Measurements from ENCODE around the gene CUEDC1.

CUEDC1 gene

GRCh38 chr17:57943645-57944044, 11.6 kb downstream of the CUEDC1 start:
- Mint-ChIP-seq H3K4me1 (peaks cover 43 to 61% of the 10 kb centered on the region in 2 donors), H3K27ac (no peak overlapping the region), H3K9me3 (no peaks in the 10 kb centered on the region), H3K36me3 (no peaks in the 10 kb centered on the region), H3K4me3 (no peak overlapping the region), H3K27me3 (peaks cover 29 to 35% of the 10 kb centered on the region in 2 donors)
- ATAC-seq (replicated peaks) (no peak), DNase-seq (no peak)

GRCh38 chr17:57943140-57943539, 12.1 kb downstream of the CUEDC1 start:
- Mint-ChIP-seq H3K4me3 (no peak overlapping the region), H3K4me1 (peaks cover 40 to 57% of the 10 kb centered on the region in 2 donors), H3K27ac (no peak overlapping the region), H3K36me3 (no peaks in the 10 kb centered on the region), H3K27me3 (peaks cover 29 to 33% of the 10 kb centered on the region in 2 donors), H3K9me3 (no peaks in the 10 kb centered on the region)
- ATAC-seq (replicated peaks): no peak
- no peak for DNase-seq

- H3K36me3 Mint-ChIP-seq: no peaks in the 10 kb centered on the region
- H3K4me3 Mint-ChIP-seq: no peak overlapping the region
- no peak overlapping the region for H3K27ac Mint-ChIP-seq
- DNase-seq: no peak
- peak in 1 of 2 donors; percentile 17 for ATAC-seq (replicated peaks)
- peaks cover 28 to 40% of the 10 kb centered on the region in 2 donors for H3K27me3 Mint-ChIP-seq
- H3K9me3 Mint-ChIP-seq: no peaks in the 10 kb centered on the region
- peaks cover 32 to 54% of the 10 kb centered on the region in 2 donors for H3K4me1 Mint-ChIP-seq
These were observed 13.5 kb downstream of the CUEDC1 start for GRCh38 chr17:57941384-57942370.

GRCh38 chr17:57940653-57941329, 14.4 kb downstream of the CUEDC1 start:
- Mint-ChIP-seq H3K27me3 (peaks cover 34 to 47% of the 10 kb centered on the region in 2 donors), H3K27ac (peak overlapping the region; percentile 25), H3K4me3 (peak overlapping the region in 1 of 2 donors; percentile 65), H3K4me1 (peaks cover 30 to 48% of the 10 kb centered on the region in 2 donors), H3K36me3 (no peaks in the 10 kb centered on the region), H3K9me3 (no peaks in the 10 kb centered on the region)
- DNase-seq (no peak), ATAC-seq (replicated peaks) (peak; percentile 42 to 56)

GRCh38 chr17:57940231-57940630, 15.0 kb downstream of the CUEDC1 start:
- Mint-ChIP-seq H3K36me3 (no peaks in the 10 kb centered on the region), H3K9me3 (no peaks in the 10 kb centered on the region), H3K27me3 (peaks cover 38 to 53% of the 10 kb centered on the region in 2 donors), H3K4me3 (peak overlapping the region; percentile 42 to 65), H3K4me1 (peaks cover 30 to 48% of the 10 kb centered on the region in 2 donors), H3K27ac (no peak overlapping the region)
- DNase-seq (no peak), ATAC-seq (replicated peaks) (no peak)

- Mint-ChIP-seq H3K36me3 (no peaks in the 10 kb centered on the region), H3K27ac (peak overlapping the region; percentile 67), H3K9me3 (no peaks in the 10 kb centered on the region), H3K4me1 (peaks cover 30 to 48% of the 10 kb centered on the region in 2 donors), H3K27me3 (peaks cover 41 to 54% of the 10 kb centered on the region in 2 donors), H3K4me3 (peak overlapping the region; percentile 56 to 65)
- ATAC-seq (replicated peaks) (peak; percentile 92 to 93), DNase-seq (peak; percentile 72)
These were observed 15.4 kb downstream of the CUEDC1 start for GRCh38 chr17:57939797-57940196.

- peaks cover 29 to 52% of the 10 kb centered on the region in 2 donors for H3K27me3 Mint-ChIP-seq
- no peaks in the 10 kb centered on the region for H3K36me3 Mint-ChIP-seq
- no peak for ATAC-seq (replicated peaks)
- H3K9me3 Mint-ChIP-seq: no peaks in the 10 kb centered on the region
- DNase-seq: no peak
- peaks cover 25 to 40% of the 10 kb centered on the region in 2 donors for H3K4me1 Mint-ChIP-seq
- no peak overlapping the region for H3K27ac Mint-ChIP-seq
- no peak overlapping the region for H3K4me3 Mint-ChIP-seq
These were observed 17.1 kb downstream of the CUEDC1 start for GRCh38 chr17:57938061-57938502.

GRCh38 chr17:57937492-57937891, 17.7 kb downstream of the CUEDC1 start:
- peaks cover 27 to 52% of the 10 kb centered on the region in 2 donors for H3K27me3 Mint-ChIP-seq
- H3K9me3 Mint-ChIP-seq: no peaks in the 10 kb centered on the region
- H3K4me3 Mint-ChIP-seq: no peak overlapping the region
- no peak for ATAC-seq (replicated peaks)
- DNase-seq: no peak
- no peak overlapping the region for H3K27ac Mint-ChIP-seq
- peaks cover 24 to 36% of the 10 kb centered on the region in 2 donors for H3K4me1 Mint-ChIP-seq
- H3K36me3 Mint-ChIP-seq: no peaks in the 10 kb centered on the region

- H3K27ac Mint-ChIP-seq: no peak overlapping the region
- H3K9me3 Mint-ChIP-seq: no peaks in the 10 kb centered on the region
- no peak for ATAC-seq (replicated peaks)
- no peak for DNase-seq
- H3K4me1 Mint-ChIP-seq: peaks cover 18 to 27% of the 10 kb centered on the region in 2 donors
- no peaks in the 10 kb centered on the region for H3K36me3 Mint-ChIP-seq
- H3K27me3 Mint-ChIP-seq: peaks cover 30 to 58% of the 10 kb centered on the region in 2 donors
- no peak overlapping the region for H3K4me3 Mint-ChIP-seq
These were observed 19.1 kb downstream of the CUEDC1 start for GRCh38 chr17:57935833-57936807.

GRCh38 chr17:57931488-57932137, 23.6 kb downstream of the CUEDC1 start:
- H3K4me1 Mint-ChIP-seq: peaks cover 0 to 4% of the 10 kb centered on the region in 2 donors
- H3K27me3 Mint-ChIP-seq: peaks cover 49 to 78% of the 10 kb centered on the region in 2 donors
- DNase-seq (no peak), ATAC-seq (replicated peaks) (no peak)
- H3K36me3 Mint-ChIP-seq: no peaks in the 10 kb centered on the region
- H3K4me3 Mint-ChIP-seq: no peak overlapping the region
- no peaks in the 10 kb centered on the region for H3K9me3 Mint-ChIP-seq
- H3K27ac Mint-ChIP-seq: no peak overlapping the region

GRCh38 chr17:57930239-57930638, 25.0 kb downstream of the CUEDC1 start:
- no peak for DNase-seq
- Mint-ChIP-seq H3K36me3 (no peaks in the 10 kb centered on the region), H3K4me3 (no peak overlapping the region), H3K4me1 (peaks cover 0 to 9% of the 10 kb centered on the region in 2 donors), H3K9me3 (no peaks in the 10 kb centered on the region), H3K27ac (no peak overlapping the region), H3K27me3 (peaks cover 44 to 78% of the 10 kb centered on the region in 2 donors)
- no peak for ATAC-seq (replicated peaks)

- Mint-ChIP-seq H3K27me3 (peaks cover 49 to 82% of the 10 kb centered on the region in 2 donors), H3K4me3 (no peak overlapping the region), H3K4me1 (peaks cover 0 to 11% of the 10 kb centered on the region in 2 donors), H3K36me3 (no peaks in the 10 kb centered on the region), H3K27ac (no peak overlapping the region), H3K9me3 (no peaks in the 10 kb centered on the region)
- DNase-seq (no peak), ATAC-seq (replicated peaks) (no peak)
These were observed 25.8 kb downstream of the CUEDC1 start for GRCh38 chr17:57929386-57929785.

GRCh38 chr17:57928928-57929327, 26.3 kb downstream of the CUEDC1 start:
- peaks cover 0 to 11% of the 10 kb centered on the region in 2 donors for H3K4me1 Mint-ChIP-seq
- DNase-seq: no peak
- no peak overlapping the region for H3K27ac Mint-ChIP-seq
- H3K27me3 Mint-ChIP-seq: peaks cover 54 to 85% of the 10 kb centered on the region in 2 donors
- no peaks in the 10 kb centered on the region for H3K36me3 Mint-ChIP-seq
- H3K4me3 Mint-ChIP-seq: no peak overlapping the region
- ATAC-seq (replicated peaks): no peak
- no peaks in the 10 kb centered on the region for H3K9me3 Mint-ChIP-seq

All from stimulated activated naive B cell treated with anti-CD40 and anti-IgM and Interleukin-4, amounts not matched to agents 10 μg/mL and 1 μg/mL and 100 μg/mL, for 72 hours (primary cell).